ENCODE results near the gene SEC14L1.
"Not testable (repeated sequence)": the region's sequence is repeated elsewhere in the genome, so short reads cannot be mapped to it uniquely, and the experiment has no call there.

SEC14L1 gene

GRCh38 chr17:77102411-77103134 is 38.2 kb upstream of the SEC14L1 start:
- not testable (repeated sequence) for H3K4ac ChIP-seq (ENCODE audit: low read depth, low read length); H3K4me1 ChIP-seq (ENCODE audit: control insufficient read depth in 1 of 2, insufficient read depth in 2 of 2, low read length in 2 of 2); H3K9me3 ChIP-seq (ENCODE audit: insufficient read depth, low read depth, low read length); H3K36me3 ChIP-seq (ENCODE audit: control insufficient read depth in 1 of 2, insufficient read depth in 2 of 2, low read length in 2 of 2); H2AK5ac ChIP-seq (ENCODE audit: low read length); H3K27me3 ChIP-seq (ENCODE audit: insufficient read depth, low read length); H2AFZ ChIP-seq (ENCODE audit: insufficient read depth, low read length, poor library complexity); H3K79me2 ChIP-seq (ENCODE audit: control insufficient read depth, insufficient read depth, low read length, poor library complexity); H3K4me2 ChIP-seq (ENCODE audit: low read length); H2BK5ac ChIP-seq (ENCODE audit: low read depth, low read length, poor library complexity); H3K27ac ChIP-seq (ENCODE audit: low read depth, low read length); H4K91ac ChIP-seq (ENCODE audit: low read depth, low read length); H3K79me1 ChIP-seq (ENCODE audit: low read length); H3K18ac ChIP-seq (ENCODE audit: low read length); H3K14ac ChIP-seq (ENCODE audit: low read length); H2BK12ac ChIP-seq (ENCODE audit: low read length); H4K8ac ChIP-seq (ENCODE audit: low read depth, low read length); H3K23ac ChIP-seq (ENCODE audit: low read length); DNase-seq; H2BK120ac ChIP-seq (ENCODE audit: insufficient read depth, low read length, poor library complexity); H3K9ac ChIP-seq (ENCODE audit: low read length); H4K12ac ChIP-seq (ENCODE audit: low read depth, low read length); H3K4me3 ChIP-seq (ENCODE audit: low read depth, low read length)
- no CpG with 5 or more reads among the region's 8 CpGs for WGBS (ENCODE audit: extremely low coverage, insufficient coverage, insufficient read length)

- H3K79me2 ChIP-seq (ENCODE audit: control insufficient read depth, insufficient read depth, low read length, poor library complexity) = no peaks in the 10 kb centered on the region
- no peak overlapping the region for H2BK120ac ChIP-seq (ENCODE audit: insufficient read depth, low read length, poor library complexity)
- H4K12ac ChIP-seq (ENCODE audit: low read depth, low read length) = no peak overlapping the region
- peaks cover 0 to 2% of the 10 kb centered on the region in 2 experiments for H3K36me3 ChIP-seq (ENCODE audit: control insufficient read depth in 1 of 2, insufficient read depth in 2 of 2, low read length in 2 of 2)
- no peak overlapping the region for H3K4ac ChIP-seq (ENCODE audit: low read depth, low read length)
- no peaks in the 10 kb centered on the region for H3K79me1 ChIP-seq (ENCODE audit: low read length)
- H2BK5ac ChIP-seq (ENCODE audit: low read depth, low read length, poor library complexity) = no peak overlapping the region
- H4K91ac ChIP-seq (ENCODE audit: low read depth, low read length) = no peak overlapping the region
- no peak overlapping the region for H3K18ac ChIP-seq (ENCODE audit: low read length)
- no peaks in the 10 kb centered on the region for H3K9me3 ChIP-seq (ENCODE audit: insufficient read depth, low read depth, low read length)
- H3K27me3 ChIP-seq (ENCODE audit: insufficient read depth, low read length) = no peaks in the 10 kb centered on the region
- H3K4me1 ChIP-seq (ENCODE audit: control insufficient read depth in 1 of 2, insufficient read depth in 2 of 2, low read length in 2 of 2) = peaks cover 0 to 9% of the 10 kb centered on the region in 2 experiments
- no peak overlapping the region for H3K14ac ChIP-seq (ENCODE audit: low read length)
- no peak overlapping the region for H3K9ac ChIP-seq (ENCODE audit: low read length)
- H3K4me3 ChIP-seq (ENCODE audit: low read depth, low read length) = no peak overlapping the region
- no peak overlapping the region for H3K23ac ChIP-seq (ENCODE audit: low read length)
- H3K4me2 ChIP-seq (ENCODE audit: low read length) = no peak overlapping the region
- H2AFZ ChIP-seq (ENCODE audit: insufficient read depth, low read length, poor library complexity) = no peak overlapping the region
- H2BK12ac ChIP-seq (ENCODE audit: low read length) = no peak overlapping the region
- H3K27ac ChIP-seq (ENCODE audit: low read depth, low read length) = no peak overlapping the region
- no peak overlapping the region for H2AK5ac ChIP-seq (ENCODE audit: low read length)
- H4K8ac ChIP-seq (ENCODE audit: low read depth, low read length) = no peak overlapping the region
- no CpG with 5 or more reads among the region's 3 CpGs for WGBS (ENCODE audit: extremely low coverage, insufficient coverage, insufficient read length)
- no peak for DNase-seq
Observed at GRCh38 chr17:77105706-77106105, 35.1 kb upstream of the SEC14L1 start.

GRCh38 chr17:77106874-77107358 is 33.9 kb upstream of the SEC14L1 start:
- no peak overlapping the region for H3K4ac ChIP-seq (ENCODE audit: low read depth, low read length)
- no peak overlapping the region for H4K12ac ChIP-seq (ENCODE audit: low read depth, low read length)
- H3K23ac ChIP-seq (ENCODE audit: low read length) = no peak overlapping the region
- H3K27ac ChIP-seq (ENCODE audit: low read depth, low read length) = no peak overlapping the region
- no peak overlapping the region for H3K4me2 ChIP-seq (ENCODE audit: low read length)
- no peaks in the 10 kb centered on the region for H3K36me3 ChIP-seq (ENCODE audit: control insufficient read depth in 1 of 2, insufficient read depth in 2 of 2, low read length in 2 of 2)
- H3K9me3 ChIP-seq (ENCODE audit: insufficient read depth, low read depth, low read length) = no peaks in the 10 kb centered on the region
- no peaks in the 10 kb centered on the region for H3K79me1 ChIP-seq (ENCODE audit: low read length)
- H3K18ac ChIP-seq (ENCODE audit: low read length) = no peak overlapping the region
- WGBS (ENCODE audit: extremely low coverage, insufficient coverage, insufficient read length) = no CpG with 5 or more reads among the region's 8 CpGs
- H2AK5ac ChIP-seq (ENCODE audit: low read length) = no peak overlapping the region
- DNase-seq = no peak
- H2BK5ac ChIP-seq (ENCODE audit: low read depth, low read length, poor library complexity) = no peak overlapping the region
- no peaks in the 10 kb centered on the region for H3K27me3 ChIP-seq (ENCODE audit: insufficient read depth, low read length)
- peaks cover 0 to 9% of the 10 kb centered on the region in 2 experiments for H3K4me1 ChIP-seq (ENCODE audit: control insufficient read depth in 1 of 2, insufficient read depth in 2 of 2, low read length in 2 of 2)
- H3K4me3 ChIP-seq (ENCODE audit: low read depth, low read length) = no peak overlapping the region
- H3K14ac ChIP-seq (ENCODE audit: low read length) = no peak overlapping the region
- H4K8ac ChIP-seq (ENCODE audit: low read depth, low read length) = no peak overlapping the region
- H2AFZ ChIP-seq (ENCODE audit: insufficient read depth, low read length, poor library complexity) = no peak overlapping the region
- no peak overlapping the region for H4K91ac ChIP-seq (ENCODE audit: low read depth, low read length)
- H3K9ac ChIP-seq (ENCODE audit: low read length) = no peak overlapping the region
- H2BK12ac ChIP-seq (ENCODE audit: low read length) = no peak overlapping the region
- no peaks in the 10 kb centered on the region for H3K79me2 ChIP-seq (ENCODE audit: control insufficient read depth, insufficient read depth, low read length, poor library complexity)
- no peak overlapping the region for H2BK120ac ChIP-seq (ENCODE audit: insufficient read depth, low read length, poor library complexity)

- no peak for DNase-seq
- no peak overlapping the region for H2BK5ac ChIP-seq (ENCODE audit: low read depth, low read length, poor library complexity)
- no peak overlapping the region for H2BK120ac ChIP-seq (ENCODE audit: insufficient read depth, low read length, poor library complexity)
- H3K4me1 ChIP-seq (ENCODE audit: control insufficient read depth in 1 of 2, insufficient read depth in 2 of 2, low read length in 2 of 2) = peaks cover 0 to 9% of the 10 kb centered on the region in 2 experiments
- no peak overlapping the region for H3K27ac ChIP-seq (ENCODE audit: low read depth, low read length)
- H3K79me1 ChIP-seq (ENCODE audit: low read length) = no peaks in the 10 kb centered on the region
- no peak overlapping the region for H4K91ac ChIP-seq (ENCODE audit: low read depth, low read length)
- no peak overlapping the region for H3K23ac ChIP-seq (ENCODE audit: low read length)
- H3K4me3 ChIP-seq (ENCODE audit: low read depth, low read length) = no peak overlapping the region
- no peaks in the 10 kb centered on the region for H3K36me3 ChIP-seq (ENCODE audit: control insufficient read depth in 1 of 2, insufficient read depth in 2 of 2, low read length in 2 of 2)
- H2AK5ac ChIP-seq (ENCODE audit: low read length) = no peak overlapping the region
- no peak overlapping the region for H3K4ac ChIP-seq (ENCODE audit: low read depth, low read length)
- H3K79me2 ChIP-seq (ENCODE audit: control insufficient read depth, insufficient read depth, low read length, poor library complexity) = no peaks in the 10 kb centered on the region
- no peak overlapping the region for H4K8ac ChIP-seq (ENCODE audit: low read depth, low read length)
- no peaks in the 10 kb centered on the region for H3K27me3 ChIP-seq (ENCODE audit: insufficient read depth, low read length)
- H3K4me2 ChIP-seq (ENCODE audit: low read length) = no peak overlapping the region
- H3K9ac ChIP-seq (ENCODE audit: low read length) = no peak overlapping the region
- no peak overlapping the region for H2AFZ ChIP-seq (ENCODE audit: insufficient read depth, low read length, poor library complexity)
- H3K18ac ChIP-seq (ENCODE audit: low read length) = no peak overlapping the region
- no peak overlapping the region for H4K12ac ChIP-seq (ENCODE audit: low read depth, low read length)
- H2BK12ac ChIP-seq (ENCODE audit: low read length) = no peak overlapping the region
- no CpG with 5 or more reads among the region's 23 CpGs for WGBS (ENCODE audit: extremely low coverage, insufficient coverage, insufficient read length)
- H3K9me3 ChIP-seq (ENCODE audit: insufficient read depth, low read depth, low read length) = no peaks in the 10 kb centered on the region
- H3K14ac ChIP-seq (ENCODE audit: low read length) = no peak overlapping the region
Observed at GRCh38 chr17:77107506-77108433, 33.0 kb upstream of the SEC14L1 start.

Data from trophoblast cell (in vitro differentiated cells and primary cell).